Ovary (tissue), 3 donors: ENCODE results near the gene CCT5.

Experiments
- EP300 ChIP-seq: sonication (generic); formaldehyde crosslinking; IDR thresholded peaks from one replicate; pipeline ENCODE4 v1.6.1; 2017; ENCODE audit warnings: antibody characterized with exemption
- POLR2A ChIP-seq: fragments of 450-650 bp; IDR thresholded peaks from one replicate; pipeline ENCODE4 v1.6.1; 2017; ENCODE audit warnings: antibody characterized with exemption, mild to moderate bottlenecking, moderate library complexity
- TF ChIP-seq, protein P1 (sequence below), 3 donors: fragments of 450-650 bp in 2 of 3; fragments of 200-600 bp in 1 of 3; IDR thresholded peaks; one replicate each; pipeline versions ENCODE4 v1.5.1 to v1.8.0; 2016 to 2022; ENCODE audit warnings: antibody characterized with exemption in 3 of 3, mild to moderate bottlenecking in 1 of 3
- donor health status: DM: no; HTN: no; CAD: no.

- TF ChIP-seq POLR2A (no peak), EP300 (no peak)
- TF ChIP-seq, protein P1, sequence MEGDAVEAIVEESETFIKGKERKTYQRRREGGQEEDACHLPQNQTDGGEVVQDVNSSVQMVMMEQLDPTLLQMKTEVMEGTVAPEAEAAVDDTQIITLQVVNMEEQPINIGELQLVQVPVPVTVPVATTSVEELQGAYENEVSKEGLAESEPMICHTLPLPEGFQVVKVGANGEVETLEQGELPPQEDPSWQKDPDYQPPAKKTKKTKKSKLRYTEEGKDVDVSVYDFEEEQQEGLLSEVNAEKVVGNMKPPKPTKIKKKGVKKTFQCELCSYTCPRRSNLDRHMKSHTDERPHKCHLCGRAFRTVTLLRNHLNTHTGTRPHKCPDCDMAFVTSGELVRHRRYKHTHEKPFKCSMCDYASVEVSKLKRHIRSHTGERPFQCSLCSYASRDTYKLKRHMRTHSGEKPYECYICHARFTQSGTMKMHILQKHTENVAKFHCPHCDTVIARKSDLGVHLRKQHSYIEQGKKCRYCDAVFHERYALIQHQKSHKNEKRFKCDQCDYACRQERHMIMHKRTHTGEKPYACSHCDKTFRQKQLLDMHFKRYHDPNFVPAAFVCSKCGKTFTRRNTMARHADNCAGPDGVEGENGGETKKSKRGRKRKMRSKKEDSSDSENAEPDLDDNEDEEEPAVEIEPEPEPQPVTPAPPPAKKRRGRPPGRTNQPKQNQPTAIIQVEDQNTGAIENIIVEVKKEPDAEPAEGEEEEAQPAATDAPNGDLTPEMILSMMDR (IDR thresholded peaks at IDR 0.05): no peak
Observed at GRCh38 chr5:10214041-10214440, 36.0 kb upstream of the CCT5 start.
